Measurements from ENCODE around the gene EPB41. TPM values are rescaled to one million over a fixed set of nuclear protein-coding genes. Genes with fewer than 3 reads are reported as not detected.

Gene EPB41
- total and polyA plus RNA-seq, 9 of the 15 experiments (the other 6 are each of a cell fraction or from before 2014, with no cell fraction given): 3.7 to 213 (median 141) TPM

- TF ChIP-seq ZNF263 (CRISPR knock-in tag; IDR thresholded peaks at IDR 0.05; ENCODE audit: borderline replicate concordance): no peak; the same call in 1 of the 2 replicates
- no peak for TF ChIP-seq ZC3H11A (IDR thresholded peaks at IDR 0.05; ENCODE audit: low read depth, low read length)
- no peak for TF ChIP-seq SRSF7 (optimal IDR thresholded peaks at IDR 0.05; ENCODE audit: low read depth, low read length)
- no peak for TF ChIP-seq HDGF (IDR thresholded peaks at IDR 0.05)
- no peak for TF ChIP-seq ZNF551 (CRISPR knock-in tag; IDR thresholded peaks at IDR 0.05)
- no peak for TF ChIP-seq SMARCB1 (IDR thresholded peaks at IDR 0.05; ENCODE audit: insufficient read length, low read depth)
- TF ChIP-seq, protein P1, sequence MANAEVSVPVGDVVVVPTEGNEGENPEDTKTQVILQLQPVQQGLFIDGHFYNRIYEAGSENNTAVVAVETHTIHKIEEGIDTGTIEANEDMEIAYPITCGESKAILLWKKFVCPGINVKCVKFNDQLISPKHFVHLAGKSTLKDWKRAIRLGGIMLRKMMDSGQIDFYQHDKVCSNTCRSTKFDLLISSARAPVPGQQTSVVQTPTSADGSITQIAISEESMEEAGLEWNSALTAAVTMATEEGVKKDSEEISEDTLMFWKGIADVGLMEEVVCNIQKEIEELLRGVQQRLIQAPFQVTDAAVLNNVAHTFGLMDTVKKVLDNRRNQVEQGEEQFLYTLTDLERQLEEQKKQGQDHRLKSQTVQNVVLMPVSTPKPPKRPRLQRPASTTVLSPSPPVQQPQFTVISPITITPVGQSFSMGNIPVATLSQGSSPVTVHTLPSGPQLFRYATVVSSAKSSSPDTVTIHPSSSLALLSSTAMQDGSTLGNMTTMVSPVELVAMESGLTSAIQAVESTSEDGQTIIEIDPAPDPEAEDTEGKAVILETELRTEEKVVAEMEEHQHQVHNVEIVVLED (CRISPR knock-in tag; IDR thresholded peaks at IDR 0.05): no peak
- TF ChIP-seq TRIM25 (IDR thresholded peaks at IDR 0.05; ENCODE audit: borderline replicate concordance): no peak
- no peak for TF ChIP-seq SIRT6 (IDR thresholded peaks at IDR 0.05; ENCODE audit: low read depth, low read length)
- no peak for TF ChIP-seq NCOA4 (IDR thresholded peaks at IDR 0.05; ENCODE audit: partially characterized antibody)
- TF ChIP-seq, protein P2, sequence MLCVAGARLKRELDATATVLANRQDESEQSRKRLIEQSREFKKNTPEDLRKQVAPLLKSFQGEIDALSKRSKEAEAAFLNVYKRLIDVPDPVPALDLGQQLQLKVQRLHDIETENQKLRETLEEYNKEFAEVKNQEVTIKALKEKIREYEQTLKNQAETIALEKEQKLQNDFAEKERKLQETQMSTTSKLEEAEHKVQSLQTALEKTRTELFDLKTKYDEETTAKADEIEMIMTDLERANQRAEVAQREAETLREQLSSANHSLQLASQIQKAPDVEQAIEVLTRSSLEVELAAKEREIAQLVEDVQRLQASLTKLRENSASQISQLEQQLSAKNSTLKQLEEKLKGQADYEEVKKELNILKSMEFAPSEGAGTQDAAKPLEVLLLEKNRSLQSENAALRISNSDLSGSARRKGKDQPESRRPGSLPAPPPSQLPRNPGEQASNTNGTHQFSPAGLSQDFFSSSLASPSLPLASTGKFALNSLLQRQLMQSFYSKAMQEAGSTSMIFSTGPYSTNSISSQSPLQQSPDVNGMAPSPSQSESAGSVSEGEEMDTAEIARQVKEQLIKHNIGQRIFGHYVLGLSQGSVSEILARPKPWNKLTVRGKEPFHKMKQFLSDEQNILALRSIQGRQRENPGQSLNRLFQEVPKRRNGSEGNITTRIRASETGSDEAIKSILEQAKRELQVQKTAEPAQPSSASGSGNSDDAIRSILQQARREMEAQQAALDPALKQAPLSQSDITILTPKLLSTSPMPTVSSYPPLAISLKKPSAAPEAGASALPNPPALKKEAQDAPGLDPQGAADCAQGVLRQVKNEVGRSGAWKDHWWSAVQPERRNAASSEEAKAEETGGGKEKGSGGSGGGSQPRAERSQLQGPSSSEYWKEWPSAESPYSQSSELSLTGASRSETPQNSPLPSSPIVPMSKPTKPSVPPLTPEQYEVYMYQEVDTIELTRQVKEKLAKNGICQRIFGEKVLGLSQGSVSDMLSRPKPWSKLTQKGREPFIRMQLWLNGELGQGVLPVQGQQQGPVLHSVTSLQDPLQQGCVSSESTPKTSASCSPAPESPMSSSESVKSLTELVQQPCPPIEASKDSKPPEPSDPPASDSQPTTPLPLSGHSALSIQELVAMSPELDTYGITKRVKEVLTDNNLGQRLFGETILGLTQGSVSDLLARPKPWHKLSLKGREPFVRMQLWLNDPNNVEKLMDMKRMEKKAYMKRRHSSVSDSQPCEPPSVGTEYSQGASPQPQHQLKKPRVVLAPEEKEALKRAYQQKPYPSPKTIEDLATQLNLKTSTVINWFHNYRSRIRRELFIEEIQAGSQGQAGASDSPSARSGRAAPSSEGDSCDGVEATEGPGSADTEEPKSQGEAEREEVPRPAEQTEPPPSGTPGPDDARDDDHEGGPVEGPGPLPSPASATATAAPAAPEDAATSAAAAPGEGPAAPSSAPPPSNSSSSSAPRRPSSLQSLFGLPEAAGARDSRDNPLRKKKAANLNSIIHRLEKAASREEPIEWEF (CRISPR knock-in tag; IDR thresholded peaks at IDR 0.05): no peak
- no peak for TF ChIP-seq ETV5 (CRISPR knock-in tag; IDR thresholded peaks at IDR 0.05; ENCODE audit: low read depth)
- TF ChIP-seq, protein P3, sequence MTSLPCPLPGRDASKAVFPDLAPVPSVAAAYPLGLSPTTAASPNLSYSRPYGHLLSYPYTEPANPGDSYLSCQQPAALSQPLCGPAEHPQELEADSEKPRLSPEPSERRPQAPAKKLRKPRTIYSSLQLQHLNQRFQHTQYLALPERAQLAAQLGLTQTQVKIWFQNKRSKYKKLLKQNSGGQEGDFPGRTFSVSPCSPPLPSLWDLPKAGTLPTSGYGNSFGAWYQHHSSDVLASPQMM (CRISPR knock-in tag; IDR thresholded peaks at IDR 0.05): no peak
- no peak for TF ChIP-seq SPI1 (IDR thresholded peaks at IDR 0.05; ENCODE audit: borderline replicate concordance, low read depth, low read length)
- TF ChIP-seq TCF7 (IDR thresholded peaks at IDR 0.05; ENCODE audit: borderline replicate concordance): no peak
- TF ChIP-seq PHF20 (IDR thresholded peaks at IDR 0.05; ENCODE audit: partially characterized antibody): no peak
Measured at GRCh38 chr1:28914228-28915030, at the start of gene EPB41 (continued).
